ENCODE results near the gene PPP2R2B. TPM values are rescaled to one million over a fixed set of nuclear protein-coding genes. Genes with fewer than 3 reads are reported as not detected.
"Not testable (repeated sequence)": the region's sequence is repeated elsewhere in the genome, so short reads cannot be mapped to it uniquely, and the experiment has no call there.

Gene PPP2R2B
- polyA plus RNA-seq, 1 donor (not counting 4 experiments of a cell fraction or from before 2014, with no cell fraction given) = 0.33 TPM

- H2AFZ ChIP-seq (ENCODE audit: control insufficient read depth, low read length) = no peak overlapping the region
- H3K4me3 ChIP-seq (ENCODE audit: control insufficient read depth in 2 of 3, extremely low read depth in 1 of 3, insufficient read depth in 2 of 3, low read depth in 1 of 3, low read length in 3 of 3) = no peak overlapping the region
- H3K27me3 ChIP-seq (ENCODE audit: control insufficient read depth, extremely low read depth, insufficient read depth, low read length) = no peaks in the 10 kb centered on the region
- no peaks in the 10 kb centered on the region for H4K20me1 ChIP-seq (ENCODE audit: control insufficient read depth, extremely low read depth, insufficient read depth, low read length)
- no peaks in the 10 kb centered on the region for H3K79me2 ChIP-seq (ENCODE audit: control insufficient read depth, insufficient read depth, low read length)
- dilution Hi-C loops (cut with MboI; ENCODE audit: extremely low pct_ligation_motif_present, low sequenced_read_pairs) = no loop called here
- TF ChIP-seq CTCF (optimal IDR thresholded peaks at IDR 0.05 in 1 of 3, IDR thresholded peaks at IDR 0.05 in 1 of 3, conservative IDR thresholded peaks at IDR 0.05 in 1 of 3; ENCODE audit: extremely low read depth in 1 of 3, insufficient read depth in 2 of 3, low read length in 3 of 3) = no peak
- TF ChIP-seq EZH2 (IDR thresholded peaks at IDR 0.05; ENCODE audit: low read length) = no peak
- no peak overlapping the region for H3K4me2 ChIP-seq (ENCODE audit: control insufficient read depth, extremely low read depth, insufficient read depth, low read depth, low read length)
- H3K4me1 ChIP-seq (ENCODE audit: control insufficient read depth, extremely low read depth, insufficient read depth, low read length) = peaks cover 5% of the 10 kb centered on the region
- H3K36me3 ChIP-seq (ENCODE audit: control insufficient read depth in 2 of 2, extremely low read depth in 1 of 2, insufficient read depth in 2 of 2, low read length in 2 of 2) = no peaks in the 10 kb centered on the region
- no peaks in the 10 kb centered on the region for H3K9me1 ChIP-seq (ENCODE audit: control insufficient read depth, extremely low read depth, insufficient read depth, low read length)
- H3K9me3 ChIP-seq (ENCODE audit: control insufficient read depth, low read depth, low read length) = no peaks in the 10 kb centered on the region
- no peak for DNase-seq (ENCODE audit: low read depth, low spot score)
- FAIRE-seq = no peak
- no peak overlapping the region for H3K9ac ChIP-seq (ENCODE audit: control insufficient read depth, extremely low read depth, insufficient read depth, low read length)
- H3K27ac ChIP-seq (ENCODE audit: control insufficient read depth, insufficient read depth, low read length) = no peak overlapping the region
These were observed 316.8 kb downstream of the PPP2R2B start for GRCh38 chr5:146561711-146562110.

DNA sequence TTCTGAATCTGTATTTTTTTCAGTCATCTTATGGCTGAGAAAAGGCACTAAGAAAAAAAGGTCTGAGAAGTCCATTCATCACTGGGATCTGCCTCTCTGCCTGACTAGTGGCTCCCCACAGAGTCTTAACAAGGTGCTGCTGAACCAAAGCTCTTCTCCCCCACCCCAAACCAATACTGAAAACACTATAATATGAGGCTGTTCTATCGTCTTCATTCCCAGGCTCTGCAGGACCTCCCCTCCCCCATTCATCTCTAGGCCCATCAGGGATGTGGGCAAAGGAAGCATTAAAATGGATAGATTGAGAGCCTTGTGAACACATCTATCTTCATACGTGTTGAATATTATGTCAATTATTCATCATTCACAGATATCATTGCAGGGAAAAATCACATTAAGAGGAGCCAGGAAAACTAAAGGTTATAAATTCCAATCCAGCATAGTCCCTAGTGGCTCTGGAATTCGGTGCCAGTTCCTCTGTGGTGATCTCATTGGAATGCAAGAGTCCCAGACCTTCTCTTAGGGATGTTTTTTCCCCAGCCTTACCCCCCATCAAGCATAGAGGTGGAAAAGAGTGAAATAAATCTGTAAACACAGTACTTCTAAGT, 318.2 kb downstream of the PPP2R2B start:
- Histone ChIP-seq H4K20me1 (ENCODE audit: control insufficient read depth, extremely low read depth, insufficient read depth, low read length) (no peaks in the 10 kb centered on the region), H3K27ac (ENCODE audit: control insufficient read depth, insufficient read depth, low read length) (no peak overlapping the region), H3K4me1 (ENCODE audit: control insufficient read depth, extremely low read depth, insufficient read depth, low read length) (peaks cover 5% of the 10 kb centered on the region), H3K9ac (ENCODE audit: control insufficient read depth, extremely low read depth, insufficient read depth, low read length) (no peak overlapping the region), H2AFZ (ENCODE audit: control insufficient read depth, low read length) (no peak overlapping the region), H3K9me3 (ENCODE audit: control insufficient read depth, low read depth, low read length) (no peaks in the 10 kb centered on the region), H3K36me3 (ENCODE audit: control insufficient read depth in 2 of 2, extremely low read depth in 1 of 2, insufficient read depth in 2 of 2, low read length in 2 of 2) (no peaks in the 10 kb centered on the region), H3K79me2 (ENCODE audit: control insufficient read depth, insufficient read depth, low read length) (no peaks in the 10 kb centered on the region), H3K4me3 (ENCODE audit: control insufficient read depth in 2 of 3, extremely low read depth in 1 of 3, insufficient read depth in 2 of 3, low read depth in 1 of 3, low read length in 3 of 3) (no peak overlapping the region), H3K9me1 (ENCODE audit: control insufficient read depth, extremely low read depth, insufficient read depth, low read length) (no peaks in the 10 kb centered on the region), H3K27me3 (ENCODE audit: control insufficient read depth, extremely low read depth, insufficient read depth, low read length) (no peaks in the 10 kb centered on the region), H3K4me2 (ENCODE audit: control insufficient read depth, extremely low read depth, insufficient read depth, low read depth, low read length) (no peak overlapping the region)
- no peak for FAIRE-seq
- no peak for DNase-seq (ENCODE audit: low read depth, low spot score)
- dilution Hi-C loops (cut with MboI; ENCODE audit: extremely low pct_ligation_motif_present, low sequenced_read_pairs) = no loop called here
- TF ChIP-seq CTCF (optimal IDR thresholded peaks at IDR 0.05 in 1 of 3, IDR thresholded peaks at IDR 0.05 in 1 of 3, conservative IDR thresholded peaks at IDR 0.05 in 1 of 3; ENCODE audit: extremely low read depth in 1 of 3, insufficient read depth in 2 of 3, low read length in 3 of 3) (no peak), EZH2 (IDR thresholded peaks at IDR 0.05; ENCODE audit: low read length) (no peak)

DNA sequence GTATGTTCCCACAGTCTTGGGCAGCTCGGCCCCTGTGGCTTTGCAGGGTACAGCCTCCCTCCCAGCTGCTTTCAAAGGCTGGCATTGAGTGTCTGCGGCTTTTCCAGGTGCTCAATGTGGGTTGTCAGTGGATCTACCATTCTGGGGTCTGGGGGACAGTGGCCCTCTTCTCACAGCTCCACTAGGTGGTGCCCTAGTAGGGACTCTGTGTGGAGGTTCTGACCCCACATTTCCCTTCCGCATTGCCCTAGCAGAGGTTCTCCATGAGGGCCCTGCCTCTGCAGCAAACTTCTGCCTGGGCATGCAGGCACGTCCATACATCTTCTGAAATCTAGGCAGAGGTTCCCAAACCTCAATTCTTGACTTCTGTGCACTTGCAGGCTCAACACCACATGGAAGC, 321.7 kb downstream of the PPP2R2B start:
- dilution Hi-C loops (cut with MboI; ENCODE audit: extremely low pct_ligation_motif_present, low sequenced_read_pairs); H3K4me1 ChIP-seq (ENCODE audit: control insufficient read depth, extremely low read depth, insufficient read depth, low read length); H3K4me3 ChIP-seq (ENCODE audit: control insufficient read depth in 2 of 3, extremely low read depth in 1 of 3, insufficient read depth in 2 of 3, low read depth in 1 of 3, low read length in 3 of 3): not testable (repeated sequence)

More for the DNA sequence above, 321.7 kb downstream of the PPP2R2B start:
- not testable (repeated sequence) for H3K9me1 ChIP-seq (ENCODE audit: control insufficient read depth, extremely low read depth, insufficient read depth, low read length); H4K20me1 ChIP-seq (ENCODE audit: control insufficient read depth, extremely low read depth, insufficient read depth, low read length); H2AFZ ChIP-seq (ENCODE audit: control insufficient read depth, low read length); H3K27ac ChIP-seq (ENCODE audit: control insufficient read depth, insufficient read depth, low read length); H3K27me3 ChIP-seq (ENCODE audit: control insufficient read depth, extremely low read depth, insufficient read depth, low read length); H3K79me2 ChIP-seq (ENCODE audit: control insufficient read depth, insufficient read depth, low read length); H3K36me3 ChIP-seq (ENCODE audit: control insufficient read depth in 2 of 2, extremely low read depth in 1 of 2, insufficient read depth in 2 of 2, low read length in 2 of 2); H3K9ac ChIP-seq (ENCODE audit: control insufficient read depth, extremely low read depth, insufficient read depth, low read length); DNase-seq (ENCODE audit: low read depth, low spot score); FAIRE-seq; H3K9me3 ChIP-seq (ENCODE audit: control insufficient read depth, low read depth, low read length); H3K4me2 ChIP-seq (ENCODE audit: control insufficient read depth, extremely low read depth, insufficient read depth, low read depth, low read length)
